ENCODE data around the gene GLG1. TPM values are rescaled to one million over a fixed set of nuclear protein-coding genes. Genes with fewer than 3 reads are reported as not detected.

The GLG1 gene
- total and polyA plus RNA-seq, 4 donors: 24.6 to 156 (median 78.2) TPM

DNA sequence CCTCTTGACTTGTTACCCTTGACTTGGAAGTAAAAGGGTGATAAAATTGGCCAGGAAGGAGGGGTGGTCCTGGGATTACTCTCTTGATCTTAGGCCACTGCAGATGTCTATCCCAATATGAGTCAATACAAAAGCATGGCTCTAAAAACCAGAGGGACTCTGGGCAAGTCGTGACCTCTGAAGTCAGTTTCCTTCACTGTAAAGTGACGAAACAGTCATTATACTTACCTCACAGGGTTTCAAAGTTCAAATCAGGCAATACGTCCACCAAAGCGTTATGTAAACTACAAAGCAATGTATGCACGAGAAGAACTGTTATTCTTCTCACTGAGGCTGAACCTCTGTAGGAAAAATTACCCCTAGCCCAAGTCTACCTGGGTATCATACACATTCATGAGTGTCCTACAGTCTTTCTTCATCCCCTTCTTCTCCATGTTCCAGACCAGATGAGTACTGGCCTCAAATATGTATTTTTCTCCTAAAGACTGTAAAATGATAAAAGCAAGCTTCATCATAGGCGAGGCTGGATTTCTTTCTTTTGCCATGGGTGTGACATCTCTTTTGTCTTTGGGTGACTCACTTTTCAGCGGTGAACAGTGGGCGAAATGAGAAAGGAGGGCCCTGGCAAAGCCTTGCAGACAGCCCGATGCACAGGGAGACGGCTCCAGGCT, 151.2 kb downstream of the GLG1 start:
- WGBS, 2 donors: 84 to 92% methylated on average over 10 of the region's 10 CpGs
- no peak for DNase-seq
- TF ChIP-seq, protein P1, sequence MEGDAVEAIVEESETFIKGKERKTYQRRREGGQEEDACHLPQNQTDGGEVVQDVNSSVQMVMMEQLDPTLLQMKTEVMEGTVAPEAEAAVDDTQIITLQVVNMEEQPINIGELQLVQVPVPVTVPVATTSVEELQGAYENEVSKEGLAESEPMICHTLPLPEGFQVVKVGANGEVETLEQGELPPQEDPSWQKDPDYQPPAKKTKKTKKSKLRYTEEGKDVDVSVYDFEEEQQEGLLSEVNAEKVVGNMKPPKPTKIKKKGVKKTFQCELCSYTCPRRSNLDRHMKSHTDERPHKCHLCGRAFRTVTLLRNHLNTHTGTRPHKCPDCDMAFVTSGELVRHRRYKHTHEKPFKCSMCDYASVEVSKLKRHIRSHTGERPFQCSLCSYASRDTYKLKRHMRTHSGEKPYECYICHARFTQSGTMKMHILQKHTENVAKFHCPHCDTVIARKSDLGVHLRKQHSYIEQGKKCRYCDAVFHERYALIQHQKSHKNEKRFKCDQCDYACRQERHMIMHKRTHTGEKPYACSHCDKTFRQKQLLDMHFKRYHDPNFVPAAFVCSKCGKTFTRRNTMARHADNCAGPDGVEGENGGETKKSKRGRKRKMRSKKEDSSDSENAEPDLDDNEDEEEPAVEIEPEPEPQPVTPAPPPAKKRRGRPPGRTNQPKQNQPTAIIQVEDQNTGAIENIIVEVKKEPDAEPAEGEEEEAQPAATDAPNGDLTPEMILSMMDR (IDR thresholded peaks at IDR 0.05; ENCODE audit: control extremely low read depth, extremely low read depth): no peak
- Histone ChIP-seq H3K27ac (ENCODE audit: low read depth in 1 of 2, low read length in 1 of 2) (no peak overlapping the region), H3K9me3 (ENCODE audit: control insufficient read depth in 4 of 4, insufficient read depth in 3 of 4, low read length in 3 of 4) (peaks cover 0 to 2% (median 0%) of the 10 kb centered on the region in 4 donors), H3K27me3 (ENCODE audit: control insufficient read depth in 3 of 3, insufficient read depth in 3 of 3, low read length in 2 of 3) (no peaks in the 10 kb centered on the region), H3K4me1 (ENCODE audit: control insufficient read depth in 5 of 5, insufficient read depth in 5 of 5, low read length in 5 of 5) (no peaks in the 10 kb centered on the region), H3K9ac (ENCODE audit: insufficient read depth in 1 of 2, low read length in 2 of 2) (no peak overlapping the region), H3K4me3 (no peak overlapping the region), H3K36me3 (ENCODE audit: control insufficient read depth in 4 of 4, insufficient read depth in 4 of 4, low read length in 4 of 4) (peaks cover 20 to 56% (median 45%) of the 10 kb centered on the region in 4 donors)
- no peak for ATAC-seq (ENCODE audit: insufficient read depth, low FRiP score)

DNA sequence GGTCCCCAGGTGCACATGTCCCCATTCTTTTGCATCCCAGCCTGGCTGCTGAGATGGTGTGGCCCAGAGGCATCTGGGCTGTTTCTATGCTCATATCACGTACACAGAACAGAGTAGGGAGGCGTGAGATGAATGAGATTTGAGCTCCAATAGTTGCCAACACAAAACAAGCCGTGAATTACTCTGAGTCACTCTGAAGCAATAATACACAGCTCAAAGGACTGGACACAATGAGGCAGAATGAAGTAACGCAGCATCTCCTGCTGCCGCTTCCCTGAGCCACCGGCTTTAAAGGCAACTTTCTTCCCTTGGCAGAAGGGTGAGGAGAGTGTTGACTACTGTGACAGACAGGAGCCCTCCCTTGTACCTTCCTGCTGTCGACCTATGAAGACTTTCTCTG, 151.7 kb downstream of the GLG1 start:
- ATAC-seq (ENCODE audit: insufficient read depth, low FRiP score): no peak
- Histone ChIP-seq H3K27ac (ENCODE audit: low read depth in 1 of 2, low read length in 1 of 2) (no peak overlapping the region), H3K27me3 (ENCODE audit: control insufficient read depth in 3 of 3, insufficient read depth in 3 of 3, low read length in 2 of 3) (no peaks in the 10 kb centered on the region), H3K4me3 (no peak overlapping the region), H3K9me3 (ENCODE audit: control insufficient read depth in 4 of 4, insufficient read depth in 3 of 4, low read length in 3 of 4) (peaks cover 0 to 2% (median 0%) of the 10 kb centered on the region in 4 donors), H3K4me1 (ENCODE audit: control insufficient read depth in 5 of 5, insufficient read depth in 5 of 5, low read length in 5 of 5) (peaks cover 0 to under 1% (median 0%) of the 10 kb centered on the region in 5 donors), H3K36me3 (ENCODE audit: control insufficient read depth in 4 of 4, insufficient read depth in 4 of 4, low read length in 4 of 4) (peaks cover 20 to 56% (median 43%) of the 10 kb centered on the region in 4 donors), H3K9ac (ENCODE audit: insufficient read depth in 1 of 2, low read length in 2 of 2) (no peak overlapping the region)
- WGBS, 2 donors: 88 to 97% methylated on average over 7 of the region's 7 CpGs
- TF ChIP-seq, protein P1 (IDR thresholded peaks at IDR 0.05; ENCODE audit: control extremely low read depth, extremely low read depth): no peak
- no peak for DNase-seq

DNA sequence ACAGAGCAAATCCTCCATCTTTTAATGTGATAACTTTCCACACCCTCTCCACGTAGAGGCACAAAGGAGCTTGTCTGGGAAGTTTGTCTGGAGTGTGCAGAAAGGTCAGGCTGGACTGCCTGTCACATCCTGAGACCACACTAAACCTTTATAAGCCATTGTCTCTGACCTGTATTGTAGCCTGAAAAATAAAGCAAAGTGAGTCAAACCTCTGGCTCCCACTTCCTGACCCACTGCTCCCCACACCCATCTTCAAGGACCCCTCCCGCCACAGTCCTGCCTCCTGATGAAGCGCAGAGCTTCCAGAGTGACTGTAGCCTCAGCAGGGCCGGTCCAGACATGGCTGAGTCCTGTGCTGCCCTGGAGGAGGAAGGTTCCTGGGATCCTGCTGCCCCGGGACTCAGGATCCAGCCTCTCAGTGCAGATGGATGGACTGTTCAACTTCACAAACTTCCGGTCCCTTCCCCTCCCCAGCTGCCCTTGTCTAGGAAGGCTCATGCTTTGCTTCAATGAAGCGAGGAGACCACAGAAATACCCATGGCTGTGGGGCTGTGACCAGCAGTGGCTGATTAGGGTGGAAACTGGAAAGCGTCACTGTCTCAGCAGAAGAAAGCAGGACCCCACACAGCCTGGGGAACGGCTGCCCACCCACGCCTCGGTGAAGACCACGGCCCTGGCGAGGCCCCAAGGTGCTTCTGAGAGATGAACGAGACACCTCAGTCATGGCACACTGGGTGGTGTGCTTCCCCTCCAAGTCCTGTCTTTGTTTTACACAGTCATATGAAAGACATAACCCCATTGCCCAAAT, 154.8 kb downstream of the GLG1 start:
- ATAC-seq (ENCODE audit: insufficient read depth, low FRiP score) (no peak), DNase-seq (no peak)
- no peak overlapping the region for H3K4me3 ChIP-seq
- H3K9ac ChIP-seq (ENCODE audit: insufficient read depth in 1 of 2, low read length in 2 of 2): no peak overlapping the region
- 94 to 97% methylated on average over 14 of the region's 14 CpGs for WGBS, 2 donors
- no peak overlapping the region for H3K27ac ChIP-seq (ENCODE audit: low read depth in 1 of 2, low read length in 1 of 2)
- TF ChIP-seq, protein P1 (IDR thresholded peaks at IDR 0.05; ENCODE audit: control extremely low read depth, extremely low read depth): no peak
- no peaks in the 10 kb centered on the region for H3K27me3 ChIP-seq (ENCODE audit: control insufficient read depth in 3 of 3, insufficient read depth in 3 of 3, low read length in 2 of 3)
- peaks cover 0 to 14% (median 0%) of the 10 kb centered on the region in 5 donors for H3K4me1 ChIP-seq (ENCODE audit: control insufficient read depth in 5 of 5, insufficient read depth in 5 of 5, low read length in 5 of 5)
- peaks cover 14 to 51% (median 40%) of the 10 kb centered on the region in 4 donors for H3K36me3 ChIP-seq (ENCODE audit: control insufficient read depth in 4 of 4, insufficient read depth in 4 of 4, low read length in 4 of 4)
- peaks cover 0 to 2% (median 0%) of the 10 kb centered on the region in 4 donors for H3K9me3 ChIP-seq (ENCODE audit: control insufficient read depth in 4 of 4, insufficient read depth in 3 of 4, low read length in 3 of 4)

Data from lung (tissue), 12 donors.